HCT116 (cell line): ENCODE results near the gene LIMK2. TPM values are rescaled to one million over a fixed set of nuclear protein-coding genes. Genes with fewer than 3 reads are reported as not detected.

ENCODE experiments used
- ATAC-seq: fragments of 200-7000 bp; cut with Tn5 transposase; 2 replicates; pipeline ENCODE4 v1.9.1; 2020; ENCODE audit warnings: mild to moderate bottlenecking, moderate library complexity
- BruUV-seq: library from RNA; stranded (reverse); fragments of 400-500 nt; replicated peaks from 2 replicates; lab custom pipeline; 2021; lab: Mats Ljungman, UMichigan
- CTCF ChIA-PET: fragments of 300-600 bp; sonication (Branson Sonifier 250); formaldehyde crosslinking; loops from one replicate; lab custom pipeline; 2021; ENCODE audit warnings: antibody characterized with exemption; lab: Charles Lee
- POLR2A ChIA-PET: fragments of 300-600, 350-600 bp; sonication (Branson Sonifier 250); formaldehyde crosslinking; loops from one replicate; lab custom pipeline; 2021; ENCODE audit warnings: antibody characterized with exemption; lab: Charles Lee
- RAD21 ChIA-PET, 2 experiments: fragments of 300-600 bp; sonication (Branson Sonifier 250); formaldehyde crosslinking; loops; one replicate each; lab custom pipeline; 2023; ENCODE audit warnings: low total read pairs in 2 of 2; ENCODE audit not compliant: uncharacterized antibody in 2 of 2, unreplicated experiment in 2 of 2, low non-redundant PET in 1 of 2; lab: Charles Lee
- DNase-seq: peaks from one replicate; pipeline ENCODE4 v3.0.0-alpha.2; 2010; ENCODE audit warnings: low read depth, low spot score
- H2AFZ ChIP-seq: fragments of 200-600 bp; shearing (Covaris generic), sonication (generic); 2 replicates; pipeline ENCODE4 v1.6.1; 2017; ENCODE audit warnings: low read depth, mixed run types, mixed read lengths, antibody characterized with exemption, low read length; ENCODE audit not compliant: poor library complexity, severe bottlenecking
- H3K27ac ChIP-seq: 2 replicates; pipeline ENCODE4 v1.5.1; 2012; ENCODE audit warnings: low read depth, low read length
- H3K27me3 ChIP-seq: fragments of 200-600 bp; sonication (generic); 2 replicates; pipeline ENCODE4 v1.6.1; 2016; ENCODE audit warnings: mixed run types, low read length, mixed read lengths; ENCODE audit not compliant: insufficient read depth
- H3K36me3 ChIP-seq, 2 experiments: fragments of 200-500 bp in 1 of 2; fragments of 200-600 bp in 1 of 2; sonication (Bioruptor generic) in 1 of 2; sonication (generic) in 1 of 2; 2 replicates each; pipeline versions ENCODE4 v1.5.1 to v1.6.1; 2014 to 2016; ENCODE audit warnings: low read length in 2 of 2, inconsistent platforms in 1 of 2, mixed read lengths in 1 of 2, mixed run types in 1 of 2; ENCODE audit not compliant: insufficient read depth in 2 of 2, control insufficient read depth in 1 of 2
- H3K4me1 ChIP-seq, 2 experiments: fragments of 200-600 bp in 1 of 2; sonication (generic) in 1 of 2; 2 replicates each; pipeline versions ENCODE4 v1.5.1 to v1.6.1; 2012 to 2017; ENCODE audit warnings: low read length in 2 of 2, inconsistent platforms in 1 of 2, mild to moderate bottlenecking in 1 of 2, mixed read lengths in 1 of 2, mixed run types in 1 of 2, moderate library complexity in 1 of 2; ENCODE audit not compliant: insufficient read depth in 2 of 2, control insufficient read depth in 1 of 2
- H3K4me2 ChIP-seq: fragments of 200-600 bp; sonication (generic); 2 replicates; pipeline ENCODE4 v1.6.1; 2017; ENCODE audit warnings: mixed run types, low read length, mixed read lengths
- H3K4me3 ChIP-seq, 2 experiments: fragments of 200-600 bp in 1 of 2; sonication (generic) in 1 of 2; replicated peaks in 1 of 2; 2 replicates each; pipeline ENCODE4 v1.5.1; 2011 to 2016; ENCODE audit warnings: low read length in 2 of 2, control low read depth in 1 of 2, low read depth in 1 of 2, mild to moderate bottlenecking in 1 of 2, mixed read lengths in 1 of 2, mixed run types in 1 of 2
- H3K79me2 ChIP-seq: fragments of 200-600 bp; sonication (generic); 2 replicates; pipeline ENCODE4 v1.6.1; 2017; ENCODE audit warnings: mild to moderate bottlenecking, mixed run types, low read length, moderate library complexity, mixed read lengths; ENCODE audit not compliant: insufficient read depth
- H3K9ac ChIP-seq: fragments of 200-600 bp; sonication (generic); 2 replicates; pipeline ENCODE4 v1.6.1; 2016; ENCODE audit warnings: low read length, mixed read lengths
- H3K9me2 ChIP-seq: fragments of 200-600 bp; sonication (generic), shearing (Covaris generic); 2 replicates; pipeline ENCODE4 v1.6.1; 2017; ENCODE audit warnings: mixed run types, mild to moderate bottlenecking, moderate library complexity; ENCODE audit not compliant: insufficient read depth
- H3K9me3 ChIP-seq, 2 experiments: fragments of 200-500 bp in 1 of 2; fragments of 200-600 bp in 1 of 2; sonication (Bioruptor generic) in 1 of 2; sonication (generic) in 1 of 2; 2 replicates each; pipeline ENCODE4 v1.6.1; 2014 to 2017; ENCODE audit warnings: low read length in 2 of 2, mixed read lengths in 2 of 2, inconsistent platforms in 1 of 2, low read depth in 1 of 2, mild to moderate bottlenecking in 1 of 2, mixed run types in 1 of 2, moderate library complexity in 1 of 2; ENCODE audit not compliant: control insufficient read depth in 1 of 2, insufficient read depth in 1 of 2
- H4K20me1 ChIP-seq: fragments of 200-600 bp; sonication (generic), shearing (Covaris generic); 2 replicates; pipeline ENCODE4 v1.6.1; 2017; ENCODE audit warnings: mixed run types, mild to moderate bottlenecking, moderate library complexity; ENCODE audit not compliant: insufficient read depth
- CBX3 ChIP-seq: IDR thresholded peaks from 2 replicates; pipeline ENCODE4 v1.6.1; 2012; ENCODE audit warnings: low read depth
- CEBPB ChIP-seq: IDR thresholded peaks from 2 replicates; pipeline ENCODE4 v1.6.1; 2012; ENCODE audit warnings: low read depth
- EGR1 ChIP-seq: IDR thresholded peaks from 2 replicates; pipeline ENCODE4 v1.6.1; 2012; ENCODE audit warnings: low read depth
- ELF1 ChIP-seq: IDR thresholded peaks from 2 replicates; pipeline ENCODE4 v1.6.1; 2012; ENCODE audit warnings: low read depth, borderline replicate concordance
- EZH2 ChIP-seq: fragments of 200-600 bp; sonication (generic); IDR thresholded peaks from 2 replicates; pipeline ENCODE4 v1.6.1; 2017; ENCODE audit warnings: antibody characterized with exemption, mixed run types
- FOSL1 ChIP-seq: IDR thresholded peaks from 2 replicates; pipeline ENCODE4 v1.6.1; 2012; ENCODE audit warnings: low read depth
- POLR2A ChIP-seq: IDR thresholded peaks from 2 replicates; pipeline ENCODE4 v1.7.0; 2011; ENCODE audit warnings: borderline replicate concordance; ENCODE audit not compliant: insufficient read depth, insufficient read length; ENCODE audit errors: extremely low read depth
- POLR2AphosphoS5 ChIP-seq: IDR thresholded peaks from 2 replicates; pipeline ENCODE4 v1.6.1; 2011; ENCODE audit warnings: mild to moderate bottlenecking, low read depth, low read length, moderate library complexity
- RAD21 ChIP-seq: IDR thresholded peaks from 2 replicates; pipeline ENCODE4 v1.6.1; 2012; ENCODE audit warnings: low read depth, mild to moderate bottlenecking
- SP1 ChIP-seq: IDR thresholded peaks from 2 replicates; pipeline ENCODE4 v1.6.1; 2012; ENCODE audit warnings: low read depth
- TCF7L2 ChIP-seq: IDR thresholded peaks from 2 replicates; pipeline ENCODE4 v1.7.0; 2011; ENCODE audit warnings: borderline replicate concordance, inconsistent platforms; ENCODE audit not compliant: insufficient read depth, insufficient read length; ENCODE audit errors: extremely low read depth
- YY1 ChIP-seq: IDR thresholded peaks from 2 replicates; pipeline ENCODE4 v1.6.1; 2011; ENCODE audit warnings: low read length, low read depth, moderate library complexity, mild to moderate bottlenecking; ENCODE audit not compliant: insufficient replicate concordance; ENCODE audit errors: extremely low read depth
- ZNF274 ChIP-seq: fragments of 200-500 bp; sonication (Bioruptor generic); IDR thresholded peaks from 2 replicates; pipeline ENCODE4 v1.6.1; 2014; ENCODE audit warnings: mild to moderate bottlenecking, low read depth, low read length, inconsistent platforms
- intact Hi-C: fragments of 100-400 bp; cut with micrococcal nuclease; formaldehyde crosslinking; loops from 2 replicates; pipeline ENCODE4 v1.10.0; 2022
- total RNA-seq: library from RNA; stranded (reverse); gene quantifications from one replicate; pipeline ENCODE4 v1.2.1, GENCODE V29; 2021; ENCODE audit not compliant: unreplicated experiment
- TF ChIP-seq, protein P1 (sequence below): IDR thresholded peaks from 2 replicates; pipeline ENCODE4 v1.6.1; 2012
- TF ChIP-seq, protein P2 (sequence below): IDR thresholded peaks from 2 replicates; pipeline ENCODE4 v1.6.1; 2011; ENCODE audit warnings: mild to moderate bottlenecking, low read length, moderate library complexity; ENCODE audit not compliant: insufficient replicate concordance; ENCODE audit errors: extremely low read depth
- TF ChIP-seq, protein P3 (sequence below), 3 experiments: fragments of 200-600 bp in 1 of 3; sonication (generic) in 1 of 3; IDR thresholded peaks in 2 of 3; conservative IDR thresholded peaks in 1 of 3; 2 replicates each; pipeline ENCODE4 v1.5.1; 2012 to 2017; ENCODE audit warnings: low read depth in 2 of 3, low read length in 2 of 3, antibody characterized with exemption in 1 of 3, borderline replicate concordance in 1 of 3, control low read depth in 1 of 3, mild to moderate bottlenecking in 1 of 3, mixed read lengths in 1 of 3, mixed run types in 1 of 3, moderate library complexity in 1 of 3; ENCODE audit not compliant: insufficient read depth in 1 of 3

Gene LIMK2
- total RNA-seq, 1 experiment from 2014 or later: 21.9 TPM

DNA sequence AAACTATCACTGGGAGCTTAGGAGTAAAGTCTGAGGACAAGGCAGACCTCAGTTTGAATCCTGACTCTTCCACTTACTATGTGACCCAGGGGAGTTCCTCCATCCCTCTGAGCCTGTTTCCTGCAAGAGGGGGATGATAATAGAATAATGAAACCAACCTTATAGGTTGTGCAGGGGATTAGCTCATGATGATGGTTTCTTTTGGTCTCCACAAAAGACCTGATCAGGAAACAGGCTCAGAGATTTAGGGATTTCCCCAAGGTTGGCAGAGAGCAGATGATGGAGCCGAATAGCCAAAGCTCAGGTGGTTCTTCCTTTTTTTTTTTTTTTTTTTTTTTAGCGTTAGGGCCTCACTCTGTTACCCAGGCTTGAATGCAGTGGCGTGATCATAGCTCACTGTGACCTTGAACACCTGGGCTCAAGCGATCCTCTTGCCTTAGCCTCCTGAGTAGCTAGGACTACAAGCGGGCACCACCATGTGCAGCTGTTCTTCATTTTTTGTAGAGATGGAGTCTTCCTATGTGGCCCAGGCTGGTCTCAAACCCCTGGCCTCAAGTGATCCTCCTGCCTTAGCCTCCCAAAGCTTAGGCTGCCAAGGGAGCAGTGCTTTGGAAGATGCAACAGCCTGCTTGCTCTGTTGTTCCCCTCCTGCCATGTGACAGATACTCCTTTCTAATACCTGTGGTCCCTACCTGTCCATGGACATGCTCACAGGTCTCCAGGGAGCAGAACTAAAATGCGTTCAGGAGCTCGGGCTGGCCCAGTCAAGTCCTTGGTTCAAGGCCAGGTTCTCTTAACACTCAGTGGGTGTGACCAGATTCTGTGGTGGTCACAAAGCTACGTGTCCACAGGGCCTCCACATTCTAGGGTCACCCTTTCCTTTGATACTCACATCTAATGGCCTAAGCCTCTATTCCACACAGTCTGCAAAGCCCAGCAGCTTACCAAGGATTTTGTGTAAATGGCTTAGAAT, 111.8 kb downstream of the LIMK2 start:
- CTCF ChIA-PET: interaction anchor here (3.9 kb wide), 1 partner anchor 11 kb away, joined by 20 read pairs; no protein-coding TSS in a partner anchor

More for the DNA sequence above, 111.8 kb downstream of the LIMK2 start:
- H3K9ac ChIP-seq: no peak overlapping the region
- H3K9me3 ChIP-seq: no peaks in the 10 kb centered on the region
- intact Hi-C loops: no loop called here
- no peak overlapping the region for H3K4me3 ChIP-seq
- peaks cover 14 to 22% of the 10 kb centered on the region in 2 experiments; a peak in 3 of 4 replicates for H3K36me3 ChIP-seq
- no peak overlapping the region for H3K4me2 ChIP-seq
- no peak for TF ChIP-seq CBX3
- TF ChIP-seq TCF7L2: no peak
- TF ChIP-seq SP1: no peak
- no peak for TF ChIP-seq FOSL1
- TF ChIP-seq EZH2: no peak
- TF ChIP-seq ZNF274: no peak
- TF ChIP-seq EGR1: no peak
- TF ChIP-seq CEBPB: no peak
- TF ChIP-seq, protein P1, sequence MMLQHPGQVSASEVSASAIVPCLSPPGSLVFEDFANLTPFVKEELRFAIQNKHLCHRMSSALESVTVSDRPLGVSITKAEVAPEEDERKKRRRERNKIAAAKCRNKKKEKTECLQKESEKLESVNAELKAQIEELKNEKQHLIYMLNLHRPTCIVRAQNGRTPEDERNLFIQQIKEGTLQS: no peak
- TF ChIP-seq, protein P2, sequence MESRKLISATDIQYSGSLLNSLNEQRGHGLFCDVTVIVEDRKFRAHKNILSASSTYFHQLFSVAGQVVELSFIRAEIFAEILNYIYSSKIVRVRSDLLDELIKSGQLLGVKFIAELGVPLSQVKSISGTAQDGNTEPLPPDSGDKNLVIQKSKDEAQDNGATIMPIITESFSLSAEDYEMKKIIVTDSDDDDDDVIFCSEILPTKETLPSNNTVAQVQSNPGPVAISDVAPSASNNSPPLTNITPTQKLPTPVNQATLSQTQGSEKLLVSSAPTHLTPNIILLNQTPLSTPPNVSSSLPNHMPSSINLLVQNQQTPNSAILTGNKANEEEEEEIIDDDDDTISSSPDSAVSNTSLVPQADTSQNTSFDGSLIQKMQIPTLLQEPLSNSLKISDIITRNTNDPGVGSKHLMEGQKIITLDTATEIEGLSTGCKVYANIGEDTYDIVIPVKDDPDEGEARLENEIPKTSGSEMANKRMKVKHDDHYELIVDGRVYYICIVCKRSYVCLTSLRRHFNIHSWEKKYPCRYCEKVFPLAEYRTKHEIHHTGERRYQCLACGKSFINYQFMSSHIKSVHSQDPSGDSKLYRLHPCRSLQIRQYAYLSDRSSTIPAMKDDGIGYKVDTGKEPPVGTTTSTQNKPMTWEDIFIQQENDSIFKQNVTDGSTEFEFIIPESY: no peak
- TF ChIP-seq, protein P3, sequence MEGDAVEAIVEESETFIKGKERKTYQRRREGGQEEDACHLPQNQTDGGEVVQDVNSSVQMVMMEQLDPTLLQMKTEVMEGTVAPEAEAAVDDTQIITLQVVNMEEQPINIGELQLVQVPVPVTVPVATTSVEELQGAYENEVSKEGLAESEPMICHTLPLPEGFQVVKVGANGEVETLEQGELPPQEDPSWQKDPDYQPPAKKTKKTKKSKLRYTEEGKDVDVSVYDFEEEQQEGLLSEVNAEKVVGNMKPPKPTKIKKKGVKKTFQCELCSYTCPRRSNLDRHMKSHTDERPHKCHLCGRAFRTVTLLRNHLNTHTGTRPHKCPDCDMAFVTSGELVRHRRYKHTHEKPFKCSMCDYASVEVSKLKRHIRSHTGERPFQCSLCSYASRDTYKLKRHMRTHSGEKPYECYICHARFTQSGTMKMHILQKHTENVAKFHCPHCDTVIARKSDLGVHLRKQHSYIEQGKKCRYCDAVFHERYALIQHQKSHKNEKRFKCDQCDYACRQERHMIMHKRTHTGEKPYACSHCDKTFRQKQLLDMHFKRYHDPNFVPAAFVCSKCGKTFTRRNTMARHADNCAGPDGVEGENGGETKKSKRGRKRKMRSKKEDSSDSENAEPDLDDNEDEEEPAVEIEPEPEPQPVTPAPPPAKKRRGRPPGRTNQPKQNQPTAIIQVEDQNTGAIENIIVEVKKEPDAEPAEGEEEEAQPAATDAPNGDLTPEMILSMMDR (IDR thresholded peaks at IDR 0.05 in 2 of 3, conservative IDR thresholded peaks at IDR 0.05 in 1 of 3; ENCODE audit: borderline replicate concordance in 1 of 3, insufficient read depth in 1 of 3, low read depth in 2 of 3, low read length in 2 of 3): no peak
- no peak for TF ChIP-seq ELF1
- TF ChIP-seq POLR2A: no peak
- TF ChIP-seq YY1: no peak
- TF ChIP-seq RAD21: no peak
- TF ChIP-seq POLR2AphosphoS5: no peak
- H4K20me1 ChIP-seq: no peaks in the 10 kb centered on the region
- ATAC-seq (no peak), DNase-seq (no peak)
- ChIA-PET RAD21 (no interaction called here), POLR2A (no interaction called here)
- H2AFZ ChIP-seq: no peak overlapping the region
- no peaks in the 10 kb centered on the region for H3K9me2 ChIP-seq
- no peaks in the 10 kb centered on the region for H3K27me3 ChIP-seq
- no peaks in the 10 kb centered on the region for H3K4me1 ChIP-seq
- no peak overlapping the region for H3K27ac ChIP-seq
- no peaks in the 10 kb centered on the region for H3K79me2 ChIP-seq
- BruUV-seq: no TSS peak
